Nephron progenitor cell (in vitro differentiated cells): ENCODE results near the gene LRFN2.

Experiments used
- DNase-seq: peaks from one replicate; pipeline ENCODE4 v3.0.0; 2021
- H3K27ac Mint-ChIP-seq: 2 replicates; pipeline ENCODE4 v1.8.0; 2021; ENCODE audit warnings: mild to moderate bottlenecking, moderate library complexity, mixed read lengths
- H3K27me3 Mint-ChIP-seq: 2 replicates; pipeline ENCODE4 v1.8.0; 2021; ENCODE audit warnings: mild to moderate bottlenecking, low read depth, mixed read lengths; ENCODE audit not compliant: poor library complexity
- H3K36me3 Mint-ChIP-seq: 2 replicates; pipeline ENCODE4 v1.8.0; 2021; ENCODE audit warnings: low read depth, mixed read lengths
- H3K4me1 Mint-ChIP-seq: 2 replicates; pipeline ENCODE4 v1.8.0; 2021; ENCODE audit warnings: mixed read lengths
- H3K4me3 Mint-ChIP-seq: 2 replicates; pipeline ENCODE4 v1.8.0; 2021; ENCODE audit warnings: mild to moderate bottlenecking, moderate library complexity, mixed read lengths
- H3K9me3 Mint-ChIP-seq: 2 replicates; pipeline ENCODE4 v1.8.0; 2021; ENCODE audit warnings: mild to moderate bottlenecking, moderate library complexity, mixed read lengths
- CTCF ChIP-seq: fragments of 200-600 bp; sonication (generic); IDR thresholded peaks from 2 replicates; pipeline ENCODE4 v1.5.0; 2021; ENCODE audit warnings: antibody characterized with exemption

The LRFN2 gene

DNA sequence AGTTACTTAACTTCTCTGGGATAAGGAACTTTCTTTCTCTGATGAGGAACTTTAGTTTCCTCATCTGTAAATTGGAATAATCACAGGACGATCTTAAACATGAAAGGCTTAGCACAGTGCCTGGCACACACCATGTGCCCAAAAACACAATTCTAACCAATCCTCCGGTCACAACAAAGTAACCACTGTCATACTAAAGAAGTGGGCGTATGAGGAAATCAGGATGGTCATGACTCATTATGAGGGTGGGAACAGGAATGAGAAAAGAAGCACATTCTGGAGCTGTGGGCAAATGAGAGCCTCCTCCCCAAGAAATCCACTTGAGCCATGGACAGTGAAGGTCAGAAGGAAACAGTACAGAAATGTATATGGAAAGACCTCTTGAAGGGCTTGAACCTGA lies 82.9 kb downstream of the LRFN2 start:
- no peak overlapping the region for H3K27ac Mint-ChIP-seq
- no peak for TF ChIP-seq CTCF
- peaks cover 18% of the 10 kb centered on the region for H3K27me3 Mint-ChIP-seq
- no peaks in the 10 kb centered on the region for H3K4me1 Mint-ChIP-seq
- no peak for DNase-seq
- H3K9me3 Mint-ChIP-seq = no peaks in the 10 kb centered on the region
- no peak overlapping the region for H3K4me3 Mint-ChIP-seq
- no peaks in the 10 kb centered on the region for H3K36me3 Mint-ChIP-seq

DNA sequence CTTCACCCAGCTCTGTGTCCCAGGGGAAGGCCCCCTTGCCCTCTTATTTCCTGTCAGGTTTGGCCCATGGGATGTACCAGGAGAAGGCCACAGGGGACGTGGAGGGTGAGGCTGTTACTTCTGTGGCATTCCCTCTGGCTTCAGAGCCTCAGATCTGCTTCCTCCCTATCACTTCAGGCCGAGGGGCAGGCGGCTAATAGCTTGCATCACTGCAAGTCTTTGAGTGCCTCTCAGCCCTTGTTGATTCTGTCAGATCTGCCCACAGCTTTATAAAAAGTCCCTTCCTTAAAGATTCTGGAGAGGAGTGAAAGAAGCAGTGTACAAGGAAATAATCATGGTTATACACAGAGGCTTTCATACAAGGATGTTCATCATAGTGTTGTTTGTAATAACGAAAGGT lies 86.9 kb downstream of the LRFN2 start:
- no peak overlapping the region for H3K27ac Mint-ChIP-seq
- H3K4me3 Mint-ChIP-seq = no peak overlapping the region

DNA sequence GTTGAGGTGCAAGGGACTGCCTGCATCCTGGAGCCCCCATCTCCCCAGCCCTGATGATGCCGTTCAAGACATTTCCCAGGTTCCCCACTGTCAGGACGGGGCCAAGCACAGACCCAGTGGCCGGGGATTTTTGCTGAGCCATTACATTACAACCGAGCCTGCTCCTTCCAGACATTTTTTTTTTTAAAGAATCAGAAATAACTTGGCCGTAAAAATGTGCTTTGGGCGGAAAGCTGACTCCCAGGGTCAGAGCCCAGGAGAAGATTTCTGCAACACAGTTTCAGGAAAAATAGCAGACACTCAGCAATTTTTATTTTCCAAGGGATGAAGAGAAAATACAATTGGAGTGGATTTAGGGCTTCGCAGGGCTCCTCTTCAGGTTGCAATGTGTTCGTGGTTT lies 87.9 kb downstream of the LRFN2 start:
- no peaks in the 10 kb centered on the region for H3K9me3 Mint-ChIP-seq
- H3K4me1 Mint-ChIP-seq = no peaks in the 10 kb centered on the region
- no peaks in the 10 kb centered on the region for H3K36me3 Mint-ChIP-seq
- H3K27me3 Mint-ChIP-seq = peaks cover 18% of the 10 kb centered on the region
- TF ChIP-seq CTCF = no peak
- no peak overlapping the region for H3K27ac Mint-ChIP-seq
- DNase-seq = no peak
- H3K4me3 Mint-ChIP-seq = no peak overlapping the region

More for the DNA sequence above, 86.9 kb downstream of the LRFN2 start:
- Mint-ChIP-seq H3K36me3 (no peaks in the 10 kb centered on the region), H3K4me1 (no peaks in the 10 kb centered on the region), H3K9me3 (no peaks in the 10 kb centered on the region), H3K27me3 (peaks cover 23% of the 10 kb centered on the region)
- no peak for DNase-seq
- no peak for TF ChIP-seq CTCF

- H3K9me3 Mint-ChIP-seq = no peaks in the 10 kb centered on the region
- no peak for DNase-seq
- no peaks in the 10 kb centered on the region for H3K36me3 Mint-ChIP-seq
- H3K4me3 Mint-ChIP-seq = no peak overlapping the region
- no peak for TF ChIP-seq CTCF
- peaks cover 20% of the 10 kb centered on the region for H3K27me3 Mint-ChIP-seq
- no peak overlapping the region for H3K27ac Mint-ChIP-seq
- no peaks in the 10 kb centered on the region for H3K4me1 Mint-ChIP-seq
Measured at GRCh38 chr6:40498148-40498547, 89.0 kb downstream of the LRFN2 start.

- Mint-ChIP-seq H3K9me3 (no peaks in the 10 kb centered on the region), H3K27ac (no peak overlapping the region), H3K4me3 (no peak overlapping the region), H3K4me1 (peaks cover 7% of the 10 kb centered on the region), H3K27me3 (peaks cover 32% of the 10 kb centered on the region), H3K36me3 (no peaks in the 10 kb centered on the region)
- TF ChIP-seq CTCF = no peak
- DNase-seq = no peak
Measured at GRCh38 chr6:40492187-40492586, 95.0 kb downstream of the LRFN2 start.

DNA sequence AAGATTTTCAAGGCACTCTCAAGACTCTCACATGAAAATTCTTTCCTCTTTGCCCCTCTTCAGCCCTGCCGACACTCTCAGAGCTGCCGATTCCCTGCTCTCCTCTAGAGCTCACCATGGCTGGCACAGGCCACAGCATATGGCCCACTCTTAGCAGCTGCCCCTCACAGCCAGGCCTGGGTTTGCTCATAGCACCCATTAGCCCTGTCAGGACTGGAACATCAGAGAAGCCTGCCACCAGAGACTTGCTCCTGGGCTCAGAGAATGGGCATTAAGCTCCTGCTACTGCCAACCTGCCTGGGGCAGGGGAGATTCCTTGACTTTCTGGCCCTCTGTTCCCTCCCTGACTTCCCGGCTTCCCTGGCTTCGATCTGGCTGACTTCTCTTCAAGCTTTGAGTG lies 96.7 kb downstream of the LRFN2 start:
- Mint-ChIP-seq H3K4me3 (no peak overlapping the region), H3K27me3 (peaks cover 45% of the 10 kb centered on the region), H3K36me3 (no peaks in the 10 kb centered on the region), H3K9me3 (no peaks in the 10 kb centered on the region), H3K4me1 (peaks cover 22% of the 10 kb centered on the region), H3K27ac (no peak overlapping the region)
- no peak for DNase-seq
- no peak for TF ChIP-seq CTCF
